Endothelial cell of umbilical vein (primary cell): ENCODE measurements around the gene GPR176.

Experiments
- EZH2 ChIP-seq: IDR thresholded peaks from 2 replicates; pipeline ENCODE4 v1.6.1; 2012; ENCODE audit warnings: borderline replicate concordance, low read depth, mild to moderate bottlenecking, moderate library complexity, low read length, inconsistent platforms; ENCODE audit not compliant: severe bottlenecking
- JUN ChIP-seq: IDR thresholded peaks from 2 replicates; pipeline ENCODE4 v1.6.1; 2011; ENCODE audit warnings: borderline replicate concordance, low read depth; ENCODE audit not compliant: insufficient read length, insufficient read depth
- POLR2A ChIP-seq: IDR thresholded peaks from 2 replicates; pipeline ENCODE4 v1.6.1; 2012; ENCODE audit warnings: low read depth, mild to moderate bottlenecking, control low read depth, low read length
- POLR2AphosphoS5 ChIP-seq: IDR thresholded peaks from 2 replicates; pipeline ENCODE4 v1.6.1; 2012; ENCODE audit warnings: low read depth, mild to moderate bottlenecking, control low read depth, low read length, moderate library complexity; ENCODE audit not compliant: insufficient read depth
- TF ChIP-seq, protein P1 (sequence below), 2 donors: IDR thresholded peaks; 1 replicate in 1 of 2; 2 replicates in 1 of 2; pipeline ENCODE4 v1.5.1; 2011; ENCODE audit warnings: low read length in 2 of 2, mild to moderate bottlenecking in 2 of 2, moderate library complexity in 2 of 2, control low read depth in 1 of 2, inconsistent platforms in 1 of 2, low read depth in 1 of 2; ENCODE audit not compliant: insufficient read depth in 1 of 2; ENCODE audit errors: extremely low read depth in 1 of 2

- TF ChIP-seq JUN, result no peak
- TF ChIP-seq, protein P1, sequence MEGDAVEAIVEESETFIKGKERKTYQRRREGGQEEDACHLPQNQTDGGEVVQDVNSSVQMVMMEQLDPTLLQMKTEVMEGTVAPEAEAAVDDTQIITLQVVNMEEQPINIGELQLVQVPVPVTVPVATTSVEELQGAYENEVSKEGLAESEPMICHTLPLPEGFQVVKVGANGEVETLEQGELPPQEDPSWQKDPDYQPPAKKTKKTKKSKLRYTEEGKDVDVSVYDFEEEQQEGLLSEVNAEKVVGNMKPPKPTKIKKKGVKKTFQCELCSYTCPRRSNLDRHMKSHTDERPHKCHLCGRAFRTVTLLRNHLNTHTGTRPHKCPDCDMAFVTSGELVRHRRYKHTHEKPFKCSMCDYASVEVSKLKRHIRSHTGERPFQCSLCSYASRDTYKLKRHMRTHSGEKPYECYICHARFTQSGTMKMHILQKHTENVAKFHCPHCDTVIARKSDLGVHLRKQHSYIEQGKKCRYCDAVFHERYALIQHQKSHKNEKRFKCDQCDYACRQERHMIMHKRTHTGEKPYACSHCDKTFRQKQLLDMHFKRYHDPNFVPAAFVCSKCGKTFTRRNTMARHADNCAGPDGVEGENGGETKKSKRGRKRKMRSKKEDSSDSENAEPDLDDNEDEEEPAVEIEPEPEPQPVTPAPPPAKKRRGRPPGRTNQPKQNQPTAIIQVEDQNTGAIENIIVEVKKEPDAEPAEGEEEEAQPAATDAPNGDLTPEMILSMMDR (IDR thresholded peaks at IDR 0.05; ENCODE audit: extremely low read depth in 1 of 2, insufficient read depth in 1 of 2, low read depth in 1 of 2, low read length in 2 of 2), result no peak
- no peak for TF ChIP-seq EZH2
- TF ChIP-seq POLR2A, result no peak
- TF ChIP-seq POLR2AphosphoS5, result no peak
Observed at GRCh38 chr15:39921274-39921638, 1.2 kb upstream of the GPR176 start.
